HepG2 (cell line): ENCODE results near the gene MAGEA8. TPM values are rescaled to one million over a fixed set of nuclear protein-coding genes. Genes with fewer than 3 reads are reported as not detected.

Experiments
- ATAC-seq: fragments of 200-7000 bp; cut with Tn5 transposase; 3 replicates; pipeline ENCODE4 v1.9.1; 2020; ENCODE audit warnings: mild to moderate bottlenecking, moderate library complexity
- BruUV-seq: library from RNA; stranded (reverse); fragments of 400-500 nt; replicated peaks from 2 replicates; lab custom pipeline; 2021; lab: Mats Ljungman, UMichigan
- CTCF ChIA-PET: fragments of 300-600 bp; formaldehyde crosslinking; extraction: SDS; loops from one replicate; lab custom pipeline; 2021; ENCODE audit warnings: low total read pairs, inconsistent platforms, low intra/inter-chr PET ratio; lab: Yijun Ruan, JAX
- POLR2A ChIA-PET: fragments of 350-600 bp; sonication (Branson Sonifier 250); formaldehyde crosslinking; loops from one replicate; lab custom pipeline; 2020; ENCODE audit warnings: antibody characterized with exemption, inconsistent platforms; lab: Yijun Ruan, JAX
- DNase-seq: peaks from one replicate; pipeline ENCODE4 v3.0.0-alpha.2; 2015; ENCODE audit warnings: low spot score
- FAIRE-seq: peaks from 3 replicates; lab custom pipeline; 2011; peaks lifted over from hg19 to GRCh38; lab: Jason Lieb, UNC
- H2AFZ ChIP-seq: one replicate; pipeline ENCODE4 v1.6.1; 2011; ENCODE audit warnings: low read length, inconsistent platforms
- H3K27ac ChIP-seq: fragments of 300-600 bp; 3 replicates; pipeline ENCODE4 v1.8.0; 2011; ENCODE audit warnings: mixed run types, mild to moderate bottlenecking, mixed read lengths, low read length, inconsistent platforms; ENCODE audit not compliant: insufficient read depth; ENCODE audit errors: extremely low read length
- H3K27me3 ChIP-seq, 2 experiments: fragments of 200-600 bp in 1 of 2; 2 replicates in 1 of 2; 3 replicates in 1 of 2; pipeline versions ENCODE4 v1.6.0 to v1.8.0; 2011; ENCODE audit warnings: low read length in 2 of 2, mild to moderate bottlenecking in 2 of 2, moderate library complexity in 2 of 2, inconsistent platforms in 1 of 2; ENCODE audit not compliant: insufficient read depth in 2 of 2, control insufficient read depth in 1 of 2
- H3K36me3 ChIP-seq, 2 experiments: fragments of 200-600 bp in 1 of 2; replicated peaks in 1 of 2; 2 replicates in 1 of 2; 3 replicates in 1 of 2; pipeline versions ENCODE4 v1.5.1 to v1.8.0; 2011; ENCODE audit warnings: low read length in 2 of 2, inconsistent platforms in 1 of 2; ENCODE audit not compliant: insufficient read depth in 2 of 2, control insufficient read depth in 1 of 2
- H3K4me1 ChIP-seq: 2 replicates; pipeline ENCODE4 v1.5.1; 2012; ENCODE audit warnings: low read length, inconsistent platforms; ENCODE audit not compliant: insufficient read depth
- H3K4me2 ChIP-seq: 2 replicates; pipeline ENCODE4 v1.6.0; 2011; ENCODE audit warnings: low read depth, low read length, inconsistent platforms
- H3K4me3 ChIP-seq, 3 experiments: fragments of 200-600 bp in 1 of 3; sonication (generic), shearing (Covaris generic) in 1 of 3; replicated peaks in 1 of 3; 2 replicates each; pipeline ENCODE4 v1.5.1; 2011 to 2016; ENCODE audit warnings: low read length in 3 of 3, inconsistent platforms in 2 of 3, low read depth in 2 of 3, mild to moderate bottlenecking in 2 of 3, control low read depth in 1 of 3, mixed read lengths in 1 of 3; ENCODE audit not compliant: insufficient read depth in 1 of 3
- H3K79me2 ChIP-seq: one replicate; pipeline ENCODE4 v1.6.1; 2011; ENCODE audit warnings: low read length, inconsistent platforms; ENCODE audit not compliant: insufficient read depth
- H3K9ac ChIP-seq: 2 replicates; pipeline ENCODE4 v1.6.0; 2011; ENCODE audit warnings: mild to moderate bottlenecking, low read depth, low read length, inconsistent platforms; ENCODE audit not compliant: insufficient read depth
- H3K9me3 ChIP-seq: 2 replicates; pipeline ENCODE4 v1.5.1; 2012; ENCODE audit warnings: mild to moderate bottlenecking, low read length
- H4K20me1 ChIP-seq: 2 replicates; pipeline ENCODE4 v1.6.0; 2011; ENCODE audit warnings: inconsistent platforms, mild to moderate bottlenecking, low read length, moderate library complexity; ENCODE audit not compliant: insufficient read depth
- JUN ChIP-seq: sonication (generic); formaldehyde crosslinking; IDR thresholded peaks from 2 replicates; pipeline ENCODE4 v1.4.0; 2020; ENCODE audit warnings: mild to moderate bottlenecking, missing genetic modification reagents
- RBFOX2 ChIP-seq: fragments of 200-400 bp; formaldehyde crosslinking; IDR thresholded peaks from 2 replicates; pipeline ENCODE4 v1.6.1; 2017; ENCODE audit warnings: low read depth, mild to moderate bottlenecking, low read length
- SRF ChIP-seq: IDR thresholded peaks from 2 replicates; pipeline ENCODE4 v1.6.1; 2011; ENCODE audit warnings: mild to moderate bottlenecking, low read depth, low read length, moderate library complexity
- ZNF577 ChIP-seq: sonication (generic); formaldehyde crosslinking; IDR thresholded peaks from 2 replicates; pipeline ENCODE4 v1.4.0; 2020; ENCODE audit warnings: mild to moderate bottlenecking, low read depth, missing genetic modification reagents, borderline replicate concordance
- WGBS: methylation state at CpG from one replicate; pipeline ENCODE4 v1.1.6; 2017; ENCODE audit warnings: low lambda C conversion rate; 5-methylcytosine and 5-hydroxymethylcytosine counted together
- in situ Hi-C: cut with HindIII; loops from 2 replicates; pipeline ENCODE4 v1.10.0; 2017; ENCODE audit warnings: low pct_unique_long_range_greater_than_20kb; ENCODE audit not compliant: extremely low pct_ligation_motif_present
- intact Hi-C: fragments of 100-400 bp; cut with micrococcal nuclease; formaldehyde crosslinking; loops from one replicate; pipeline ENCODE4 v1.10.0; 2022; ENCODE audit not compliant: unreplicated experiment
- polyA plus RNA-seq, 8 experiments: library from polyadenylated mRNA; depleted of rRNA in 3 of 8; stranded (reverse) in 7 of 8; unstranded in 1 of 8; fragments of >200 nt; fragmentation: Illumina TruSeq in 4 of 8; extraction: Trizol in 4 of 8; gene quantifications; 2 replicates each; pipeline versions ENCODE4 v1.2.1 to v1.2.3, GENCODE V29; 2011 to 2016; ENCODE audit warnings: low read depth in 4 of 8, missing spikeins in 1 of 8, mixed read lengths in 1 of 8; ENCODE audit not compliant: insufficient read depth in 1 of 8
- total RNA-seq, 5 experiments: library from RNA; depleted of rRNA; stranded (reverse); fragments of >200 nt; fragmentation: Illumina TruSeq; extraction: Trizol; gene quantifications; 2 replicates each; pipeline ENCODE4 v1.2.3, GENCODE V29; 2016; ENCODE audit warnings: low read depth in 1 of 5
- TF ChIP-seq, protein P1 (sequence below): sonication (generic); formaldehyde crosslinking; IDR thresholded peaks from 2 replicates; pipeline ENCODE4 v1.8.1; 2023; ENCODE audit warnings: missing genetic modification reagents, mild to moderate bottlenecking, borderline replicate concordance
- TF ChIP-seq, protein P2 (sequence below): sonication (generic); formaldehyde crosslinking; IDR thresholded peaks from 2 replicates; pipeline ENCODE4 v1.5.0; 2020; ENCODE audit warnings: missing genetic modification reagents, mild to moderate bottlenecking, borderline replicate concordance
- TF ChIP-seq, protein P3 (sequence below): sonication (generic); formaldehyde crosslinking; conservative IDR thresholded peaks from 2 replicates; pipeline ENCODE4 v1.8.0; 2022; ENCODE audit warnings: low read depth, missing genetic modification reagents
- TF ChIP-seq, protein P4 (sequence below): sonication (generic); formaldehyde crosslinking; IDR thresholded peaks from 2 replicates; pipeline ENCODE4 v1.5.0; 2020; ENCODE audit warnings: missing genetic modification reagents, mild to moderate bottlenecking, borderline replicate concordance

MAGEA8 gene
- total and polyA plus RNA-seq, 2 of the 13 experiments (the other 11 are each of a cell fraction or from before 2014, with no cell fraction given): not detected

DNA sequence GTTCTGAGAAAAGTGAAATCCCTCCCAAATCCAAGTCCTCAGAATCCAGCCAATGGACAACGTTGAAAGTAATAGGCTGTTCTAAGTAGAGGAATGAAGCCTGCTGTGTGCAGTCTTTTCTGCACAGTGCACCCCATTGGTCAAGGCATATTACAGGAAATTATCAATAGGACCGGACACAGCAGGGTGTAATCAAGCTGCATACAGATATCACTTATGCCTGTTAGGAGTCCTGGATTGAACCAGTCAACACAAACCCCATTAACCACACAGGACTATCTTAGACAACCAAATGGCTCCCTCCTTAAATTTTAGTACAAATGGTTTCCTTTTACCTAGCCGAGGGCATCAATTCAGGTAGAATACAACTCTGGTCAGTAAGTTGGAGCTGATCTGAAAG, 34.2 kb upstream of the MAGEA8 start:
- no TSS peak for BruUV-seq
- Histone ChIP-seq H4K20me1 (no peaks in the 10 kb centered on the region), H3K4me3 (no peak overlapping the region), H3K9ac (no peak overlapping the region), H3K4me1 (no peaks in the 10 kb centered on the region), H3K79me2 (no peaks in the 10 kb centered on the region), H2AFZ (no peak overlapping the region), H3K27ac (no peak overlapping the region), H3K36me3 (no peaks in the 10 kb centered on the region), H3K27me3 (no peaks in the 10 kb centered on the region; a peak in 1 of 5 replicates), H3K4me2 (no peak overlapping the region), H3K9me3 (no peaks in the 10 kb centered on the region)
- WGBS: 0% methylated on average over 3 of the region's 3 CpGs
- ChIA-PET CTCF (no interaction called here), POLR2A (no interaction called here)
- ATAC-seq (no peak), FAIRE-seq (no peak), DNase-seq (no peak)
- in situ Hi-C loops (no loop called here), intact Hi-C loops (loop anchor here (10.0 kb wide), 1 partner anchor 1208 kb away; no protein-coding TSS in a partner anchor)
- no peak for TF ChIP-seq SRF
- TF ChIP-seq, protein P1, sequence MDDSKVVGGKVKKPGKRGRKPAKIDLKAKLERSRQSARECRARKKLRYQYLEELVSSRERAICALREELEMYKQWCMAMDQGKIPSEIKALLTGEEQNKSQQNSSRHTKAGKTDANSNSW (CRISPR knock-in tag): no peak
- TF ChIP-seq, protein P2, sequence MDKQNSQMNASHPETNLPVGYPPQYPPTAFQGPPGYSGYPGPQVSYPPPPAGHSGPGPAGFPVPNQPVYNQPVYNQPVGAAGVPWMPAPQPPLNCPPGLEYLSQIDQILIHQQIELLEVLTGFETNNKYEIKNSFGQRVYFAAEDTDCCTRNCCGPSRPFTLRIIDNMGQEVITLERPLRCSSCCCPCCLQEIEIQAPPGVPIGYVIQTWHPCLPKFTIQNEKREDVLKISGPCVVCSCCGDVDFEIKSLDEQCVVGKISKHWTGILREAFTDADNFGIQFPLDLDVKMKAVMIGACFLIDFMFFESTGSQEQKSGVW (CRISPR knock-in tag): no peak
- TF ChIP-seq JUN (CRISPR knock-in tag): no peak
- TF ChIP-seq RBFOX2: no peak
- TF ChIP-seq, protein P3, sequence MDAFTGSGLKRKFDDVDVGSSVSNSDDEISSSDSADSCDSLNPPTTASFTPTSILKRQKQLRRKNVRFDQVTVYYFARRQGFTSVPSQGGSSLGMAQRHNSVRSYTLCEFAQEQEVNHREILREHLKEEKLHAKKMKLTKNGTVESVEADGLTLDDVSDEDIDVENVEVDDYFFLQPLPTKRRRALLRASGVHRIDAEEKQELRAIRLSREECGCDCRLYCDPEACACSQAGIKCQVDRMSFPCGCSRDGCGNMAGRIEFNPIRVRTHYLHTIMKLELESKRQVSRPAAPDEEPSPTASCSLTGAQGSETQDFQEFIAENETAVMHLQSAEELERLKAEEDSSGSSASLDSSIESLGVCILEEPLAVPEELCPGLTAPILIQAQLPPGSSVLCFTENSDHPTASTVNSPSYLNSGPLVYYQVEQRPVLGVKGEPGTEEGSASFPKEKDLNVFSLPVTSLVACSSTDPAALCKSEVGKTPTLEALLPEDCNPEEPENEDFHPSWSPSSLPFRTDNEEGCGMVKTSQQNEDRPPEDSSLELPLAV (CRISPR knock-in tag): no peak
- no peak for TF ChIP-seq ZNF577 (CRISPR knock-in tag)
- TF ChIP-seq, protein P4, sequence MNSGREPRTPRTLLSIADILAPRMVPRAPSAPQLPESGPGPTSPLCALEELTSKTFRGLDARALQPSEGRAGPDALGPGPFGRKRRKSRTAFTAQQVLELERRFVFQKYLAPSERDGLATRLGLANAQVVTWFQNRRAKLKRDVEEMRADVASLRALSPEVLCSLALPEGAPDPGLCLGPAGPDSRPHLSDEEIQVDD (CRISPR knock-in tag): no peak
